Measurements from ENCODE around the gene HOXB4. TPM values are rescaled to one million over a fixed set of nuclear protein-coding genes. Genes with fewer than 3 reads are reported as not detected.

Gene HOXB4
- polyA plus RNA-seq: 1 to 10 TPM; 1.8 to 4.2 TPM

DNA sequence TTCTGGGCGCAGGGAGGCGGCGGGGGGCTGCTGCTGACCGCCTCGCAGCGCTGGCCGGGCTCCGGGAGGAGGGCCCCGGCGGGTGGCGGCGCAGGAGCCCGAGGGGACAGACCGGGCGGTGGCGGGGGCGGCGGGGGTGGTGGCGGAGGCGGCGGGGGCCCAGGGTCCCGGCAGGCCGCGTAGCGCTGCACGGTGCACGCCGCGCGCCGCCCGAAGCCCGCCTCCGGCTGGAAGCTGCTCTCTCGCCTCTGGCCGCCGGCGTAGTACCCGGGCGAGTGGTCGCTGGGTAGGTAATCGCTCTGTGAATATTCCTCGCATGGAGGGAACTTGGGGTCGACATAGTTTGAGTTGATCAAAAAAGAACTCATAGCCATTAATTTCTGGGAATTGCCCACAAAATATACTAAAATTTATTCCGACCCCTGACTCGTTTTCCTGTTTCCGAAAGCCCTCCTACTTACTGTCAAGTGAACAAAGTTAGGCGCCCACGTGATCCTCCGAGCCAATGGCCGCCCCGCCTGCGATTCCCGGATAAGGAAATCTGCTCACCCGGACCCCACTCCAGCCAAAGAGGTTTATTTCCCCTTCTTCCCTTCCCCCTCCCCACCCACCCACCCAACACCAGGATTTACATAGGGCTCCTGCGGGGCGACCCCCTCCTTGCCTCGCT is at the start of gene HOXB4:
HOXB4 (minus strand) TSS at position 405 of the 670 bp plus-strand sequence; CDS start at position 374, 31 bp downstream.
- no peaks in the 10 kb centered on the region for H3K9me3 ChIP-seq (ENCODE audit: control insufficient read depth in 2 of 2, insufficient read depth in 1 of 2, low read depth in 1 of 2, low read length in 1 of 2)
- peak within 1 kb of the TSS; percentile 57 to 62 for H3K4me3 ChIP-seq (ENCODE audit: low read depth in 1 of 2, low read length in 2 of 2)
- peaks cover 0 to 3% of the 10 kb centered on the region in 2 donors for H3K4me1 ChIP-seq (ENCODE audit: control insufficient read depth in 2 of 2, insufficient read depth in 2 of 2, low read length in 1 of 2)
- no peaks in the 10 kb centered on the region for H3K27me3 ChIP-seq (ENCODE audit: control insufficient read depth in 1 of 2, insufficient read depth in 2 of 2, low read length in 2 of 2)
- 2% methylated on average over 44 to 58 of the region's 58 CpGs for WGBS, 2 donors
- no peaks in the 10 kb centered on the region for H3K36me3 ChIP-seq (ENCODE audit: control insufficient read depth in 2 of 2, insufficient read depth in 2 of 2, low read length in 1 of 2)
- peak within 1 kb of the TSS; percentile 92 to 94 for H3K27ac ChIP-seq (ENCODE audit: low read depth in 2 of 2, low read length in 1 of 2)

- Histone ChIP-seq H3K4me3 (ENCODE audit: low read depth in 1 of 2, low read length in 2 of 2) (no peak overlapping the region), H3K27me3 (ENCODE audit: control insufficient read depth in 1 of 2, insufficient read depth in 2 of 2, low read length in 2 of 2) (peaks cover 3 to 65% of the 10 kb centered on the region in 2 donors), H3K36me3 (ENCODE audit: control insufficient read depth in 2 of 2, insufficient read depth in 2 of 2, low read length in 1 of 2) (no peaks in the 10 kb centered on the region), H3K9me3 (ENCODE audit: control insufficient read depth in 2 of 2, insufficient read depth in 1 of 2, low read depth in 1 of 2, low read length in 1 of 2) (peaks cover 0 to 2% of the 10 kb centered on the region in 2 donors), H3K4me1 (ENCODE audit: control insufficient read depth in 2 of 2, insufficient read depth in 2 of 2, low read length in 1 of 2) (peaks cover 10 to 11% of the 10 kb centered on the region in 2 donors), H3K27ac (ENCODE audit: low read depth in 2 of 2, low read length in 1 of 2) (no peak overlapping the region)
- WGBS, 2 donors: 15 to 20% methylated on average over 5 of the region's 5 CpGs
Measured at GRCh38 chr17:48627118-48627597, 49.0 kb upstream of the HOXB4 start.

- Histone ChIP-seq H3K4me1 (ENCODE audit: control insufficient read depth in 2 of 2, insufficient read depth in 2 of 2, low read length in 1 of 2) (peaks cover 10 to 11% of the 10 kb centered on the region in 2 donors), H3K36me3 (ENCODE audit: control insufficient read depth in 2 of 2, insufficient read depth in 2 of 2, low read length in 1 of 2) (no peaks in the 10 kb centered on the region), H3K27me3 (ENCODE audit: control insufficient read depth in 1 of 2, insufficient read depth in 2 of 2, low read length in 2 of 2) (peaks cover 3 to 63% of the 10 kb centered on the region in 2 donors), H3K4me3 (ENCODE audit: low read depth in 1 of 2, low read length in 2 of 2) (peak within 1 kb of the TSS in 1 of 2 donors; percentile 2), H3K9me3 (ENCODE audit: control insufficient read depth in 2 of 2, insufficient read depth in 1 of 2, low read depth in 1 of 2, low read length in 1 of 2) (peaks cover 0 to 2% of the 10 kb centered on the region in 2 donors), H3K27ac (ENCODE audit: low read depth in 2 of 2, low read length in 1 of 2) (no peak within 1 kb of the TSS)
- 2 to 4% methylated on average over 49 of the region's 50 CpGs for WGBS, 2 donors
Measured at GRCh38 chr17:48626245-48627117, 48.3 kb upstream of the HOXB4 start, which contains the start of gene HOXB9. Gene HOXB9, minus strand, starts transcription at chr17:48626358. Its CDS starts 89 bp downstream, at chr17:48626269.

GRCh38 chr17:48625495-48626244 is 47.5 kb upstream of the HOXB4 start:
- Histone ChIP-seq H3K27ac (ENCODE audit: low read depth in 2 of 2, low read length in 1 of 2) (no peak overlapping the region), H3K4me3 (ENCODE audit: low read depth in 1 of 2, low read length in 2 of 2) (peak overlapping the region in 1 of 2 donors; percentile 2), H3K4me1 (ENCODE audit: control insufficient read depth in 2 of 2, insufficient read depth in 2 of 2, low read length in 1 of 2) (peaks cover 10 to 11% of the 10 kb centered on the region in 2 donors), H3K9me3 (ENCODE audit: control insufficient read depth in 2 of 2, insufficient read depth in 1 of 2, low read depth in 1 of 2, low read length in 1 of 2) (peaks cover 0 to 2% of the 10 kb centered on the region in 2 donors), H3K27me3 (ENCODE audit: control insufficient read depth in 1 of 2, insufficient read depth in 2 of 2, low read length in 2 of 2) (peaks cover 6 to 66% of the 10 kb centered on the region in 2 donors), H3K36me3 (ENCODE audit: control insufficient read depth in 2 of 2, insufficient read depth in 2 of 2, low read length in 1 of 2) (no peaks in the 10 kb centered on the region)
- WGBS, 2 donors: 1% methylated on average over 69 of the region's 69 CpGs

DNA sequence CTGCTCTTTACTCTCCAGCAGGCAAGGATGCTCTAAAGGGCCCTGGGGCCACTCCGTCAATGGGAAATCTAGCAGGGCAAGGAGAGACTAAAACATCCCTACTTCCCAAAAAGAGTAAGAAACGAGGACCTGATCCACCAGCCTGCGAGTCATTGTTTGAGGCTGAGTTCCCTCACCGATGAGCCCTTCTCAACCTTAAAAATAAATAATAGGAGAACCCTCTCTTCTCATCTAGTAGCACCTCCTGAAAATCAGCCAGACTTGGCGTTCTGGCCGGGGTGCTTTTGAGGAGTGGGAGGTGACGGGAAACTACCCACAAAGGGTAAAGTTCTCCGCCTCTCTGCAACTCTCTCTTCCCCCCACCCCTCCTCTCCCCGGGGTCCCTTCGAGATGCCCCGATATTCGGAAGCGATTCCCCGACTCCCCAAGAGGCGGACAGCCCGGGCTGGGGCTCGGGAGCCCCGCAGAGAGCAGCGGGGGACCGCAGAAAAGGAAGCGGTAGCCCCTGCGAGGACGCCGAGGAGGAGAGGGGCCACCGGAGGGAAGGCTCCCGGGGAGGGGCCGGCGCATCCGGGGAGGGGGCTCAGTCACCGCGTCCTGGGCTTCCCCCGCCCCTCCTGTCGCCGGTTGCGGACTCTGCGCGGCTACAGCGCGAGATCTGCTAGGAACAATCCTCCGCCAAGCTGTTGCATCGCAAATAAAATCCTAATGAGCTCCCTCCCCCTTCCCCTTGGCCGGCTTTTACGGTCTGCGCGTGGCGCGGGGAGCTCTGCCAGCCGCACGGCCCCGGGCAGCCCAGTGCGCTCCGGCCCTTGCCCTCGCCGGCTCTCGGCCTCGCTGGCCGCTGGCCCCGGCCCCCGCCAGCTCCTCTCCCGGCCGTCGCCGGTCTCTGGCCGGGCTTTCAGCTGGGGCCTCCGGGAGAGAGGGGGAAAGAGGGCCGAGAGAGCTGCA is 46.7 kb upstream of the HOXB4 start:
- peaks cover 0 to 2% of the 10 kb centered on the region in 2 donors for H3K9me3 ChIP-seq (ENCODE audit: control insufficient read depth in 2 of 2, insufficient read depth in 1 of 2, low read depth in 1 of 2, low read length in 1 of 2)
- H3K27me3 ChIP-seq (ENCODE audit: control insufficient read depth in 1 of 2, insufficient read depth in 2 of 2, low read length in 2 of 2): peaks cover 6 to 71% of the 10 kb centered on the region in 2 donors
- H3K36me3 ChIP-seq (ENCODE audit: control insufficient read depth in 2 of 2, insufficient read depth in 2 of 2, low read length in 1 of 2): no peaks in the 10 kb centered on the region
- peaks cover 10 to 11% of the 10 kb centered on the region in 2 donors for H3K4me1 ChIP-seq (ENCODE audit: control insufficient read depth in 2 of 2, insufficient read depth in 2 of 2, low read length in 1 of 2)
- no peak overlapping the region for H3K27ac ChIP-seq (ENCODE audit: low read depth in 2 of 2, low read length in 1 of 2)
- H3K4me3 ChIP-seq (ENCODE audit: low read depth in 1 of 2, low read length in 2 of 2): peak overlapping the region in 1 of 2 donors; percentile 2
- WGBS, 2 donors: 2 to 3% methylated on average over 58 to 66 of the region's 66 CpGs

- no peaks in the 10 kb centered on the region for H3K36me3 ChIP-seq (ENCODE audit: control insufficient read depth in 2 of 2, insufficient read depth in 2 of 2, low read length in 1 of 2)
- WGBS, 2 donors: 26 to 29% methylated on average over 5 of the region's 5 CpGs
- H3K27me3 ChIP-seq (ENCODE audit: control insufficient read depth in 1 of 2, insufficient read depth in 2 of 2, low read length in 2 of 2): peaks cover 6 to 67% of the 10 kb centered on the region in 2 donors
- no peak overlapping the region for H3K27ac ChIP-seq (ENCODE audit: low read depth in 2 of 2, low read length in 1 of 2)
- no peak overlapping the region for H3K4me3 ChIP-seq (ENCODE audit: low read depth in 1 of 2, low read length in 2 of 2)
- peaks cover 10 to 11% of the 10 kb centered on the region in 2 donors for H3K4me1 ChIP-seq (ENCODE audit: control insufficient read depth in 2 of 2, insufficient read depth in 2 of 2, low read length in 1 of 2)
- H3K9me3 ChIP-seq (ENCODE audit: control insufficient read depth in 2 of 2, insufficient read depth in 1 of 2, low read depth in 1 of 2, low read length in 1 of 2): peaks cover 0 to 2% of the 10 kb centered on the region in 2 donors
Measured at GRCh38 chr17:48624118-48624517, 46.0 kb upstream of the HOXB4 start.

- peaks cover 0 to 2% of the 10 kb centered on the region in 2 donors for H3K9me3 ChIP-seq (ENCODE audit: control insufficient read depth in 2 of 2, insufficient read depth in 1 of 2, low read depth in 1 of 2, low read length in 1 of 2)
- H3K27ac ChIP-seq (ENCODE audit: low read depth in 2 of 2, low read length in 1 of 2): no peak overlapping the region
- H3K36me3 ChIP-seq (ENCODE audit: control insufficient read depth in 2 of 2, insufficient read depth in 2 of 2, low read length in 1 of 2): no peaks in the 10 kb centered on the region
- H3K4me3 ChIP-seq (ENCODE audit: low read depth in 1 of 2, low read length in 2 of 2): no peak overlapping the region
- 24 to 25% methylated on average over 4 of the region's 4 CpGs for WGBS, 2 donors
- H3K4me1 ChIP-seq (ENCODE audit: control insufficient read depth in 2 of 2, insufficient read depth in 2 of 2, low read length in 1 of 2): peaks cover 10 to 11% of the 10 kb centered on the region in 2 donors
- peaks cover 2 to 62% of the 10 kb centered on the region in 2 donors for H3K27me3 ChIP-seq (ENCODE audit: control insufficient read depth in 1 of 2, insufficient read depth in 2 of 2, low read length in 2 of 2)
Measured at GRCh38 chr17:48623583-48623982, 45.4 kb upstream of the HOXB4 start.

GRCh38 chr17:48622857-48623256 is 44.7 kb upstream of the HOXB4 start:
- no peaks in the 10 kb centered on the region for H3K36me3 ChIP-seq (ENCODE audit: control insufficient read depth in 2 of 2, insufficient read depth in 2 of 2, low read length in 1 of 2)
- H3K27ac ChIP-seq (ENCODE audit: low read depth in 2 of 2, low read length in 1 of 2): no peak overlapping the region
- H3K4me3 ChIP-seq (ENCODE audit: low read depth in 1 of 2, low read length in 2 of 2): no peak overlapping the region
- WGBS, 2 donors: 30 to 36% methylated on average over 11 of the region's 11 CpGs
- H3K9me3 ChIP-seq (ENCODE audit: control insufficient read depth in 2 of 2, insufficient read depth in 1 of 2, low read depth in 1 of 2, low read length in 1 of 2): peaks cover 0 to 2% of the 10 kb centered on the region in 2 donors
- peaks cover 2 to 64% of the 10 kb centered on the region in 2 donors for H3K27me3 ChIP-seq (ENCODE audit: control insufficient read depth in 1 of 2, insufficient read depth in 2 of 2, low read length in 2 of 2)
- peaks cover 10 to 11% of the 10 kb centered on the region in 2 donors for H3K4me1 ChIP-seq (ENCODE audit: control insufficient read depth in 2 of 2, insufficient read depth in 2 of 2, low read length in 1 of 2)

Data from esophagus (tissue), 2 donors.